Colonic mucosa (tissue), 4 donors: Measurements from ENCODE around the gene CDC42BPB. TPM values are rescaled to one million over a fixed set of nuclear protein-coding genes. Genes with fewer than 3 reads are reported as not detected.

Experiments used
- DNase-seq: peaks from one replicate; pipeline ENCODE4 v3.0.0-alpha.2; 2020
- H3K27ac ChIP-seq: fragments of 200-600 bp; one replicate; pipeline ENCODE4 v1.8.0; 2021
- H3K27me3 ChIP-seq: fragments of 200-600 bp; one replicate; pipeline ENCODE4 v1.8.0; 2021
- H3K36me3 ChIP-seq: fragments of 200-600 bp; one replicate; pipeline ENCODE4 v1.8.0; 2021
- H3K4me1 ChIP-seq: fragments of 200-600 bp; one replicate; pipeline ENCODE4 v1.8.0; 2021; ENCODE audit warnings: mild to moderate bottlenecking
- H3K4me3 ChIP-seq: fragments of 200-600 bp; one replicate; pipeline ENCODE4 v1.8.0; 2021
- H3K9ac ChIP-seq, 2 donors: one replicate each; pipeline ENCODE4 v1.7.0; 2013; ENCODE audit warnings: control low read depth in 2 of 2, low read depth in 2 of 2, low read length in 2 of 2
- H3K9me3 ChIP-seq: fragments of 200-600 bp; one replicate; pipeline ENCODE4 v1.8.0; 2021
- CTCF ChIP-seq: fragments of 200-600 bp; IDR thresholded peaks from one replicate; pipeline ENCODE4 v1.8.0; 2022; ENCODE audit warnings: antibody characterized with exemption, mild to moderate bottlenecking
- intact Hi-C: fragments of 100-400 bp; cut with DNase I; formaldehyde crosslinking; loops from one replicate; pipeline ENCODE4 v1.14.1; 2022
- total RNA-seq, 2 donors: library from RNA; stranded (reverse); fragmentation: NEBNext Ultra II Directional in 1 of 2; extraction: Animal tissue kit (Norgen Biotek cat#: 25700) in 1 of 2; gene quantifications; one replicate each; pipeline ENCODE4 v1.2.1, GENCODE V29; 2021
- donor health status: healthy.
- donor health status: DM: no; HTN: no; CAD: no.
- donor health status: DM: no; HTN: no; CAD: no.

CDC42BPB gene
- total RNA-seq, 2 donors from 2014 or later: 67.9 to 83.8 TPM

GRCh38 chr14:102980409-102980810, 76.9 kb downstream of the CDC42BPB start:
- H3K9me3 ChIP-seq: no peaks in the 10 kb centered on the region
- DNase-seq: no peak
- no peak for TF ChIP-seq CTCF
- no peaks in the 10 kb centered on the region for H3K27me3 ChIP-seq
- H3K27ac ChIP-seq: no peak overlapping the region
- H3K4me3 ChIP-seq: no peak overlapping the region
- H3K9ac ChIP-seq: no peak overlapping the region
- no peaks in the 10 kb centered on the region for H3K4me1 ChIP-seq
- intact Hi-C loops: no loop called here
- H3K36me3 ChIP-seq: no peaks in the 10 kb centered on the region

GRCh38 chr14:102979406-102979805, 77.9 kb downstream of the CDC42BPB start:
- Histone ChIP-seq H3K27me3 (no peaks in the 10 kb centered on the region), H3K27ac (no peak overlapping the region), H3K4me1 (no peaks in the 10 kb centered on the region), H3K9ac (no peak overlapping the region), H3K9me3 (no peaks in the 10 kb centered on the region), H3K4me3 (no peak overlapping the region), H3K36me3 (no peaks in the 10 kb centered on the region)
- intact Hi-C loops: no loop called here
- no peak for TF ChIP-seq CTCF
- DNase-seq: no peak

- no peak for TF ChIP-seq CTCF
- H3K27me3 ChIP-seq: no peaks in the 10 kb centered on the region
- H3K9me3 ChIP-seq: no peaks in the 10 kb centered on the region
- no peak for DNase-seq
- H3K9ac ChIP-seq: no peak overlapping the region
- H3K36me3 ChIP-seq: no peaks in the 10 kb centered on the region
- H3K27ac ChIP-seq: no peak overlapping the region
- H3K4me1 ChIP-seq: no peaks in the 10 kb centered on the region
- intact Hi-C loops: no loop called here
- H3K4me3 ChIP-seq: no peak overlapping the region
These were observed 79.9 kb downstream of the CDC42BPB start for GRCh38 chr14:102977475-102977874.

- DNase-seq: no peak
- H3K36me3 ChIP-seq: peaks cover 12% of the 10 kb centered on the region
- no peak for TF ChIP-seq CTCF
These were observed 81.7 kb downstream of the CDC42BPB start for GRCh38 chr14:102975662-102976061.

GRCh38 chr14:102973706-102974285, 83.6 kb downstream of the CDC42BPB start:
- H3K36me3 ChIP-seq: peaks cover 12% of the 10 kb centered on the region

More at GRCh38 chr14:102975662-102976061, 81.7 kb downstream of the CDC42BPB start:
- Histone ChIP-seq H3K4me1 (no peaks in the 10 kb centered on the region), H3K27ac (no peak overlapping the region), H3K9me3 (no peaks in the 10 kb centered on the region), H3K4me3 (no peak overlapping the region), H3K9ac (no peak overlapping the region), H3K27me3 (no peaks in the 10 kb centered on the region)
- intact Hi-C loops: no loop called here

More at GRCh38 chr14:102973706-102974285, 83.6 kb downstream of the CDC42BPB start:
- Histone ChIP-seq H3K4me3 (no peak overlapping the region), H3K4me1 (no peaks in the 10 kb centered on the region), H3K9ac (no peak overlapping the region), H3K27ac (no peak overlapping the region), H3K27me3 (no peaks in the 10 kb centered on the region), H3K9me3 (no peaks in the 10 kb centered on the region)
- intact Hi-C loops: no loop called here
- DNase-seq: no peak
- no peak for TF ChIP-seq CTCF
